SK-N-SH (cell line): ENCODE measurements around the gene PCDHGA9.

Experiments
- CHD2 ChIP-seq: fragments of 150-350 bp; IDR thresholded peaks from 2 replicates; pipeline ENCODE4 v1.6.1; 2018; ENCODE audit warnings: low read length; ENCODE audit not compliant: partially characterized antibody
- EP300 ChIP-seq, 2 experiments: IDR thresholded peaks; 2 replicates each; pipeline versions ENCODE4 v1.4.0 to v1.6.1; 2012; ENCODE audit warnings: borderline replicate concordance in 1 of 2, low read depth in 1 of 2, low read length in 1 of 2
- MXI1 ChIP-seq: IDR thresholded peaks from 2 replicates; pipeline ENCODE4 v1.6.1; 2012; ENCODE audit warnings: mild to moderate bottlenecking, low read depth, low read length, improper control_type of control experiment
- NFIC ChIP-seq: IDR thresholded peaks from 2 replicates; pipeline ENCODE4 v1.4.0; 2012; ENCODE audit warnings: borderline replicate concordance
- POLR2AphosphoS5 ChIP-seq: IDR thresholded peaks from 2 replicates; pipeline ENCODE4 v1.6.1; 2012; ENCODE audit warnings: low read depth, low read length
- RAD21 ChIP-seq: IDR thresholded peaks from 2 replicates; pipeline ENCODE4 v1.6.1; 2012; ENCODE audit warnings: mild to moderate bottlenecking, low read length
- YY1 ChIP-seq: IDR thresholded peaks from 2 replicates; pipeline ENCODE4 v1.4.0; 2012; ENCODE audit warnings: low read depth, mild to moderate bottlenecking
- TF ChIP-seq, protein P1 (sequence below): fragments of 200-600 bp; sonication (generic); IDR thresholded peaks from 2 replicates; pipeline ENCODE4 v1.6.1; 2017; ENCODE audit warnings: antibody characterized with exemption, mild to moderate bottlenecking, moderate library complexity
- TF ChIP-seq, protein P2 (sequence below): IDR thresholded peaks from 2 replicates; pipeline ENCODE4 v1.4.0; 2012; ENCODE audit warnings: low read depth
- TF ChIP-seq, protein P3 (sequence below): fragments of 150-350 bp; IDR thresholded peaks from 2 replicates; pipeline ENCODE4 v1.6.1; 2016; ENCODE audit warnings: mild to moderate bottlenecking, low read depth, low read length
- TF ChIP-seq, protein P4 (sequence below): IDR thresholded peaks from 2 replicates; pipeline ENCODE4 v1.6.1; 2012; ENCODE audit warnings: mild to moderate bottlenecking, low read depth, low read length, moderate library complexity
- TF ChIP-seq, protein P5 (sequence below): IDR thresholded peaks from 2 replicates; pipeline ENCODE4 v1.4.0; 2012; ENCODE audit warnings: low read depth, borderline replicate concordance

DNA sequence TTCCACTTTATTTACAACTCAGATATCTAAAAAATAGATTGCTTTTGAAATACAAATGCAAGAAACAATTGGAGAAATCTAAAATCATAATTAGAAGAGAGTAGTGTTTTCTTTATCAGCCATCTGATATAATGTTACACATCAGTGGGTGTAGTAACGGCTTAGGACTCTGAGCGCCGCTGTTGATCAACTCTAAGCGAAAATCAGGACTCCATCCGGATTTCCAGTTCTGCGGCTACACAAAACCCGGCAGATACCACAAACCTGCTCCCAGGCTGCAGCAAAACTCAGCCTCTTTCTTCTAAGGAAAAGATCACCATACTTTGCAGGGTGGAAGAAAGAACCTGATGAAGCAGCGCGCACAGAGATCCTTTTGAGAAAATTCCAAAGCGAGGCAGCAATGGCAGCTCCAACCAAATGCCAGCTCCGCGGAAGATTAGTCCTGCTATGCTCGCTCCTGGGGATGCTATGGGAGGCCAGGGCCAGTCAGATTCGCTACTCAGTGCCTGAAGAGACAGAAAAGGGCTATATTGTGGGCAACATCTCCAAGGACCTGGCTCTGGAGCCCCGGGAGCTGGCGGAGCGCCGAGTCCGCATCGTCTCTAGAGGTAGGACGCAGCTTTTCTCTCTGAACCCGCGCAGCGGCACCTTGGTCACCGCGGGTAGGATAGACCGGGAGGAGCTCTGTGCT, at the start of gene PCDHGA9:
- TF ChIP-seq MXI1 (no peak), EP300 (IDR thresholded peaks at IDR 0.05; ENCODE audit: borderline replicate concordance in 1 of 2, low read depth in 1 of 2, low read length in 1 of 2) (no peak), POLR2AphosphoS5 (no peak), YY1 (no peak), NFIC (no peak), RAD21 (peak; percentile 39), CHD2 (no peak)
- TF ChIP-seq, protein P1, sequence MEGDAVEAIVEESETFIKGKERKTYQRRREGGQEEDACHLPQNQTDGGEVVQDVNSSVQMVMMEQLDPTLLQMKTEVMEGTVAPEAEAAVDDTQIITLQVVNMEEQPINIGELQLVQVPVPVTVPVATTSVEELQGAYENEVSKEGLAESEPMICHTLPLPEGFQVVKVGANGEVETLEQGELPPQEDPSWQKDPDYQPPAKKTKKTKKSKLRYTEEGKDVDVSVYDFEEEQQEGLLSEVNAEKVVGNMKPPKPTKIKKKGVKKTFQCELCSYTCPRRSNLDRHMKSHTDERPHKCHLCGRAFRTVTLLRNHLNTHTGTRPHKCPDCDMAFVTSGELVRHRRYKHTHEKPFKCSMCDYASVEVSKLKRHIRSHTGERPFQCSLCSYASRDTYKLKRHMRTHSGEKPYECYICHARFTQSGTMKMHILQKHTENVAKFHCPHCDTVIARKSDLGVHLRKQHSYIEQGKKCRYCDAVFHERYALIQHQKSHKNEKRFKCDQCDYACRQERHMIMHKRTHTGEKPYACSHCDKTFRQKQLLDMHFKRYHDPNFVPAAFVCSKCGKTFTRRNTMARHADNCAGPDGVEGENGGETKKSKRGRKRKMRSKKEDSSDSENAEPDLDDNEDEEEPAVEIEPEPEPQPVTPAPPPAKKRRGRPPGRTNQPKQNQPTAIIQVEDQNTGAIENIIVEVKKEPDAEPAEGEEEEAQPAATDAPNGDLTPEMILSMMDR = peak; percentile 39; the same call in 1 of the 2 replicates
- TF ChIP-seq, protein P2, sequence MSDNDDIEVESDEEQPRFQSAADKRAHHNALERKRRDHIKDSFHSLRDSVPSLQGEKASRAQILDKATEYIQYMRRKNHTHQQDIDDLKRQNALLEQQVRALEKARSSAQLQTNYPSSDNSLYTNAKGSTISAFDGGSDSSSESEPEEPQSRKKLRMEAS = no peak
- TF ChIP-seq, protein P3, sequence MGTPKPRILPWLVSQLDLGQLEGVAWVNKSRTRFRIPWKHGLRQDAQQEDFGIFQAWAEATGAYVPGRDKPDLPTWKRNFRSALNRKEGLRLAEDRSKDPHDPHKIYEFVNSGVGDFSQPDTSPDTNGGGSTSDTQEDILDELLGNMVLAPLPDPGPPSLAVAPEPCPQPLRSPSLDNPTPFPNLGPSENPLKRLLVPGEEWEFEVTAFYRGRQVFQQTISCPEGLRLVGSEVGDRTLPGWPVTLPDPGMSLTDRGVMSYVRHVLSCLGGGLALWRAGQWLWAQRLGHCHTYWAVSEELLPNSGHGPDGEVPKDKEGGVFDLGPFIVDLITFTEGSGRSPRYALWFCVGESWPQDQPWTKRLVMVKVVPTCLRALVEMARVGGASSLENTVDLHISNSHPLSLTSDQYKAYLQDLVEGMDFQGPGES = no peak
- TF ChIP-seq, protein P4, sequence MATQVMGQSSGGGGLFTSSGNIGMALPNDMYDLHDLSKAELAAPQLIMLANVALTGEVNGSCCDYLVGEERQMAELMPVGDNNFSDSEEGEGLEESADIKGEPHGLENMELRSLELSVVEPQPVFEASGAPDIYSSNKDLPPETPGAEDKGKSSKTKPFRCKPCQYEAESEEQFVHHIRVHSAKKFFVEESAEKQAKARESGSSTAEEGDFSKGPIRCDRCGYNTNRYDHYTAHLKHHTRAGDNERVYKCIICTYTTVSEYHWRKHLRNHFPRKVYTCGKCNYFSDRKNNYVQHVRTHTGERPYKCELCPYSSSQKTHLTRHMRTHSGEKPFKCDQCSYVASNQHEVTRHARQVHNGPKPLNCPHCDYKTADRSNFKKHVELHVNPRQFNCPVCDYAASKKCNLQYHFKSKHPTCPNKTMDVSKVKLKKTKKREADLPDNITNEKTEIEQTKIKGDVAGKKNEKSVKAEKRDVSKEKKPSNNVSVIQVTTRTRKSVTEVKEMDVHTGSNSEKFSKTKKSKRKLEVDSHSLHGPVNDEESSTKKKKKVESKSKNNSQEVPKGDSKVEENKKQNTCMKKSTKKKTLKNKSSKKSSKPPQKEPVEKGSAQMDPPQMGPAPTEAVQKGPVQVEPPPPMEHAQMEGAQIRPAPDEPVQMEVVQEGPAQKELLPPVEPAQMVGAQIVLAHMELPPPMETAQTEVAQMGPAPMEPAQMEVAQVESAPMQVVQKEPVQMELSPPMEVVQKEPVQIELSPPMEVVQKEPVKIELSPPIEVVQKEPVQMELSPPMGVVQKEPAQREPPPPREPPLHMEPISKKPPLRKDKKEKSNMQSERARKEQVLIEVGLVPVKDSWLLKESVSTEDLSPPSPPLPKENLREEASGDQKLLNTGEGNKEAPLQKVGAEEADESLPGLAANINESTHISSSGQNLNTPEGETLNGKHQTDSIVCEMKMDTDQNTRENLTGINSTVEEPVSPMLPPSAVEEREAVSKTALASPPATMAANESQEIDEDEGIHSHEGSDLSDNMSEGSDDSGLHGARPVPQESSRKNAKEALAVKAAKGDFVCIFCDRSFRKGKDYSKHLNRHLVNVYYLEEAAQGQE = no peak
- TF ChIP-seq, protein P5, sequence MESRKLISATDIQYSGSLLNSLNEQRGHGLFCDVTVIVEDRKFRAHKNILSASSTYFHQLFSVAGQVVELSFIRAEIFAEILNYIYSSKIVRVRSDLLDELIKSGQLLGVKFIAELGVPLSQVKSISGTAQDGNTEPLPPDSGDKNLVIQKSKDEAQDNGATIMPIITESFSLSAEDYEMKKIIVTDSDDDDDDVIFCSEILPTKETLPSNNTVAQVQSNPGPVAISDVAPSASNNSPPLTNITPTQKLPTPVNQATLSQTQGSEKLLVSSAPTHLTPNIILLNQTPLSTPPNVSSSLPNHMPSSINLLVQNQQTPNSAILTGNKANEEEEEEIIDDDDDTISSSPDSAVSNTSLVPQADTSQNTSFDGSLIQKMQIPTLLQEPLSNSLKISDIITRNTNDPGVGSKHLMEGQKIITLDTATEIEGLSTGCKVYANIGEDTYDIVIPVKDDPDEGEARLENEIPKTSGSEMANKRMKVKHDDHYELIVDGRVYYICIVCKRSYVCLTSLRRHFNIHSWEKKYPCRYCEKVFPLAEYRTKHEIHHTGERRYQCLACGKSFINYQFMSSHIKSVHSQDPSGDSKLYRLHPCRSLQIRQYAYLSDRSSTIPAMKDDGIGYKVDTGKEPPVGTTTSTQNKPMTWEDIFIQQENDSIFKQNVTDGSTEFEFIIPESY = no peak
